CD14-positive monocyte (primary cell): ENCODE results near the gene B4GALNT3. TPM values are rescaled to one million over a fixed set of nuclear protein-coding genes. Genes with fewer than 3 reads are reported as not detected.
A peak's percentile ranks its signal among the peaks of the same experiment; 100 is the strongest.

Experiments
- DNase-seq, 3 donors: peaks; one replicate each; pipeline ENCODE4 v3.0.0-alpha.2; 2011 to 2022
- H2AFZ ChIP-seq: 2 replicates; pipeline ENCODE4 v1.6.0; 2012; ENCODE audit warnings: mild to moderate bottlenecking, low read depth, low read length, inconsistent platforms; ENCODE audit not compliant: insufficient read depth, poor library complexity, severe bottlenecking
- H3K27ac ChIP-seq, 2 donors: 1 replicate in 1 of 2; 2 replicates in 1 of 2; pipeline ENCODE4 v1.5.1; 2012 to 2013; ENCODE audit warnings: low read length in 2 of 2, control low read depth in 1 of 2, inconsistent platforms in 1 of 2, low read depth in 1 of 2, mild to moderate bottlenecking in 1 of 2
- H3K27me3 ChIP-seq, 2 donors: one replicate each; pipeline versions ENCODE4 v1.6.0 to v1.6.1; 2011 to 2013; ENCODE audit warnings: low read length in 2 of 2; ENCODE audit not compliant: control insufficient read depth in 2 of 2, insufficient read depth in 2 of 2
- H3K36me3 ChIP-seq, 2 donors: replicated peaks in 1 of 2; 1 replicate in 1 of 2; 2 replicates in 1 of 2; pipeline versions ENCODE4 v1.5.1 to v1.6.1; 2012 to 2013; ENCODE audit warnings: low read length in 2 of 2, control low read depth in 1 of 2, inconsistent platforms in 1 of 2, mild to moderate bottlenecking in 1 of 2; ENCODE audit not compliant: insufficient read depth in 2 of 2, control insufficient read depth in 1 of 2
- H3K4me1 ChIP-seq, 2 donors: 1 replicate in 1 of 2; 2 replicates in 1 of 2; pipeline versions ENCODE4 v1.5.1 to v1.6.1; 2012 to 2013; ENCODE audit warnings: low read length in 2 of 2, control low read depth in 1 of 2, inconsistent platforms in 1 of 2, mild to moderate bottlenecking in 1 of 2, moderate library complexity in 1 of 2; ENCODE audit not compliant: insufficient read depth in 2 of 2, control insufficient read depth in 1 of 2
- H3K4me2 ChIP-seq: replicated peaks from 2 replicates; pipeline ENCODE3; 2012; ENCODE audit warnings: low read length, moderate library complexity, mild to moderate bottlenecking; ENCODE audit not compliant: poor library complexity, severe bottlenecking; ENCODE audit errors: extremely low read depth
- H3K4me3 ChIP-seq, 3 experiments: fragments of 200-600 bp in 1 of 3; sonication (generic) in 1 of 3; replicated peaks in 1 of 3; 1 replicate in 2 of 3; 2 replicates in 1 of 3; pipeline ENCODE4 v1.5.1; 2011 to 2013; ENCODE audit warnings: low read length in 3 of 3, mild to moderate bottlenecking in 3 of 3, control low read depth in 2 of 3, low read depth in 2 of 3, inconsistent platforms in 1 of 3, moderate library complexity in 1 of 3
- H3K79me2 ChIP-seq: 2 replicates; pipeline ENCODE4 v1.6.0; 2012; ENCODE audit warnings: mild to moderate bottlenecking, control low read depth, inconsistent platforms, low read length, moderate library complexity; ENCODE audit not compliant: insufficient read depth
- H3K9ac ChIP-seq: 2 replicates; pipeline ENCODE4 v1.6.0; 2017; ENCODE audit warnings: low read length, mild to moderate bottlenecking; ENCODE audit not compliant: insufficient read depth, poor library complexity, severe bottlenecking
- H3K9me3 ChIP-seq, 2 donors: replicated peaks in 1 of 2; 1 replicate in 1 of 2; 2 replicates in 1 of 2; pipeline versions ENCODE4 v1.5.1 to v1.6.1; 2012 to 2013; ENCODE audit warnings: low read length in 2 of 2, control low read depth in 1 of 2; ENCODE audit not compliant: control insufficient read depth in 1 of 2, insufficient read depth in 1 of 2
- H4K20me1 ChIP-seq: 2 replicates; pipeline ENCODE4 v1.6.0; 2012; ENCODE audit warnings: mild to moderate bottlenecking, low read length, control low read depth, moderate library complexity; ENCODE audit not compliant: insufficient read depth
- H3K27ac Mint-ChIP-seq, 7 donors: one replicate each; pipeline ENCODE4 v1.8.0; 2020; ENCODE audit warnings: mild to moderate bottlenecking in 7 of 7, mixed read lengths in 7 of 7, moderate library complexity in 6 of 7, inconsistent platforms in 2 of 7
- H3K27me3 Mint-ChIP-seq, 3 donors: one replicate each; pipeline ENCODE4 v1.8.0; 2021 to 2022; ENCODE audit warnings: low read depth in 3 of 3, mild to moderate bottlenecking in 3 of 3, mixed read lengths in 3 of 3, moderate library complexity in 3 of 3, inconsistent platforms in 1 of 3
- H3K36me3 Mint-ChIP-seq, 2 donors: one replicate each; pipeline ENCODE4 v1.8.0; 2020; ENCODE audit warnings: mixed read lengths in 2 of 2, inconsistent platforms in 1 of 2, mild to moderate bottlenecking in 1 of 2
- H3K4me1 Mint-ChIP-seq: one replicate; pipeline ENCODE4 v1.8.0; 2020; ENCODE audit warnings: mild to moderate bottlenecking, mixed read lengths
- H3K4me3 Mint-ChIP-seq, 2 donors: one replicate each; pipeline ENCODE4 v1.8.0; 2020; ENCODE audit warnings: mild to moderate bottlenecking in 2 of 2, mixed read lengths in 2 of 2, moderate library complexity in 1 of 2
- H3K9me3 Mint-ChIP-seq, 7 donors: one replicate each; pipeline ENCODE4 v1.8.0; 2020 to 2022; ENCODE audit warnings: mixed read lengths in 7 of 7, mild to moderate bottlenecking in 6 of 7, moderate library complexity in 6 of 7, inconsistent platforms in 2 of 7
- WGBS: methylation state at CpG from one replicate; pipeline ENCODE4 v1.1.5; 2013; ENCODE audit warnings: missing lambda C conversion rate; ENCODE audit not compliant: insufficient coverage; 5-methylcytosine and 5-hydroxymethylcytosine counted together
- intact Hi-C, 2 donors: fragments of 100-400 bp; cut with micrococcal nuclease; formaldehyde crosslinking; loops; one replicate each; pipeline versions ENCODE4 v1.15.0 to v1.15.1; 2023
- polyA plus RNA-seq, 3 donors: library from polyadenylated mRNA; depleted of rRNA in 1 of 3; unstranded in 2 of 3; stranded (reverse) in 1 of 3; fragments of 300-500 nt in 2 of 3; fragments of >200 nt in 1 of 3; fragmentation: Illumina TruSeq in 2 of 3; gene quantifications; 1 replicate in 2 of 3; 2 replicates in 1 of 3; pipeline ENCODE4 v1.2.3, GENCODE V29; 2012 to 2021
- TF ChIP-seq, protein P1 (sequence below): fragments of 200-600 bp; IDR thresholded peaks from one replicate; pipeline ENCODE4 v1.8.0; 2022; ENCODE audit warnings: antibody characterized with exemption, mild to moderate bottlenecking

Gene B4GALNT3
- polyA plus RNA-seq, 3 donors = 0.09 to 0.10 TPM; not detected in 1

DNA sequence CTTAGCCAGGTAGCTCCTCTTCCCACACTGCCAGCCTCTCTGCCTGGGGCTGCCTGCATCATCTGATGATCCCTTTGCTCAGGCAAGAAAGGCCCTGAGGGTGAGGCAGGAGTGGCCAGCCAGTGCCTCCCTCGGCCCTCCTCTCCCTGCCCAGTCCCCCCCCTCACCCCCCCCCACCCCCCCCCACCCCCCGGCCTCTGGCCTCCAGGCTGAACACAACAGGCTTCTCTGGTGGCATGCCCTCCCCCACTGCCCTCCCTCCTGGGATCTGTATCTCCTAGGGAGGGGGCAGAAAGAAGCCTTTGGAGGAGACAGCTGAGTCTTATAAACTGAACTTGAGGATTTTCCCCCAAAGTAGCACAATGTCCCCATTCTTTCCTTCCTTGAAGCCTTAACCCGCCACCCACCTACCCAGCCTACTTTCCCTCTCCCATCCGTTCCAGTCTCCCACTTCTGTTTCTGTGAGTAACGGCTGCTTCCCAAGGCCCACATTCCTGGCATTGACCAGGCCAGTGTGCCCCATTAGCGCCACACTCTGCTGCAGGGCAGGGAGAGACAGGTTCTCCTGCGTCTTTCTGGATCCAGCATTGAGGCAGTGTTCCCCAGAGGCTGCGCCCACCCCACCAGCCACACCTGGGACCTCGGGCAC, 82.1 kb downstream of the B4GALNT3 start:
- Histone ChIP-seq H2AFZ (no peak overlapping the region), H3K4me1 (peaks cover 16 to 28% of the 10 kb centered on the region in 2 donors), H4K20me1 (no peaks in the 10 kb centered on the region), H3K4me2 (no peak overlapping the region), H3K27ac (no peak overlapping the region), H3K36me3 (no peaks in the 10 kb centered on the region), H3K9me3 (no peaks in the 10 kb centered on the region), H3K79me2 (no peaks in the 10 kb centered on the region), H3K27me3 (peaks cover 0 to 7% of the 10 kb centered on the region in 2 donors), H3K4me3 (no peak overlapping the region), H3K9ac (no peak overlapping the region)
- H3K4me1 Mint-ChIP-seq = peaks cover 23% of the 10 kb centered on the region
- H3K27me3 Mint-ChIP-seq = peaks cover 8 to 42% (median 17%) of the 10 kb centered on the region in 3 donors
- no peak for DNase-seq
- H3K4me3 Mint-ChIP-seq = no peak overlapping the region
- intact Hi-C loops = no loop called here
- peaks cover 0 to 2% (median 0%) of the 10 kb centered on the region in 7 donors for H3K9me3 Mint-ChIP-seq
- 91% methylated on average over 6 of the region's 9 CpGs for WGBS
- H3K36me3 Mint-ChIP-seq = no peaks in the 10 kb centered on the region
- TF ChIP-seq, protein P1, sequence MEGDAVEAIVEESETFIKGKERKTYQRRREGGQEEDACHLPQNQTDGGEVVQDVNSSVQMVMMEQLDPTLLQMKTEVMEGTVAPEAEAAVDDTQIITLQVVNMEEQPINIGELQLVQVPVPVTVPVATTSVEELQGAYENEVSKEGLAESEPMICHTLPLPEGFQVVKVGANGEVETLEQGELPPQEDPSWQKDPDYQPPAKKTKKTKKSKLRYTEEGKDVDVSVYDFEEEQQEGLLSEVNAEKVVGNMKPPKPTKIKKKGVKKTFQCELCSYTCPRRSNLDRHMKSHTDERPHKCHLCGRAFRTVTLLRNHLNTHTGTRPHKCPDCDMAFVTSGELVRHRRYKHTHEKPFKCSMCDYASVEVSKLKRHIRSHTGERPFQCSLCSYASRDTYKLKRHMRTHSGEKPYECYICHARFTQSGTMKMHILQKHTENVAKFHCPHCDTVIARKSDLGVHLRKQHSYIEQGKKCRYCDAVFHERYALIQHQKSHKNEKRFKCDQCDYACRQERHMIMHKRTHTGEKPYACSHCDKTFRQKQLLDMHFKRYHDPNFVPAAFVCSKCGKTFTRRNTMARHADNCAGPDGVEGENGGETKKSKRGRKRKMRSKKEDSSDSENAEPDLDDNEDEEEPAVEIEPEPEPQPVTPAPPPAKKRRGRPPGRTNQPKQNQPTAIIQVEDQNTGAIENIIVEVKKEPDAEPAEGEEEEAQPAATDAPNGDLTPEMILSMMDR = no peak
- peak overlapping the region in 1 of 7 donors; percentile 18 for H3K27ac Mint-ChIP-seq

- no peaks in the 10 kb centered on the region for H3K79me2 ChIP-seq
- 80% methylated on average over 1 of the region's 8 CpGs for WGBS
- Mint-ChIP-seq H3K36me3 (no peaks in the 10 kb centered on the region), H3K27me3 (peaks cover 7 to 42% (median 17%) of the 10 kb centered on the region in 3 donors), H3K9me3 (peaks cover 0 to 2% (median 0%) of the 10 kb centered on the region in 7 donors), H3K27ac (no peak overlapping the region), H3K4me1 (peaks cover 26% of the 10 kb centered on the region), H3K4me3 (no peak overlapping the region)
- no peak overlapping the region for H3K9ac ChIP-seq
- H2AFZ ChIP-seq = no peak overlapping the region
- no peaks in the 10 kb centered on the region for H3K9me3 ChIP-seq
- H3K27me3 ChIP-seq = peaks cover 0 to 7% of the 10 kb centered on the region in 2 donors
- TF ChIP-seq, protein P1 = no peak
- H3K4me3 ChIP-seq = no peak overlapping the region
- H3K36me3 ChIP-seq = no peaks in the 10 kb centered on the region
- intact Hi-C loops = no loop called here
- H3K27ac ChIP-seq = no peak overlapping the region
- no peak for DNase-seq
- peaks cover 20 to 32% of the 10 kb centered on the region in 2 donors for H3K4me1 ChIP-seq
- no peaks in the 10 kb centered on the region for H4K20me1 ChIP-seq
- no peak overlapping the region for H3K4me2 ChIP-seq
Observed at GRCh38 chr12:542395-543113, 82.8 kb downstream of the B4GALNT3 start.
